Hepatocyte (in vitro differentiated cells): ENCODE results near the gene CLIP1.

Experiments used
- CTCF ChIP-seq: fragments of 200-600 bp; sonication (generic); IDR thresholded peaks from 2 replicates; pipeline ENCODE4 v1.5.1; 2016; ENCODE audit warnings: antibody characterized with exemption, mild to moderate bottlenecking; ENCODE audit not compliant: poor library complexity
- EZH2 ChIP-seq: fragments of 200-600 bp; sonication (generic); IDR thresholded peaks from 2 replicates; pipeline ENCODE4 v1.6.1; 2016; ENCODE audit warnings: antibody characterized with exemption, mild to moderate bottlenecking, borderline replicate concordance
- EZH2phosphoT487 ChIP-seq: fragments of 200-600 bp; sonication (generic); IDR thresholded peaks from one replicate; pipeline ENCODE4 v1.6.1; 2018; ENCODE audit warnings: antibody characterized with exemption, mild to moderate bottlenecking, low read depth, moderate library complexity; ENCODE audit not compliant: unreplicated experiment, severe bottlenecking

DNA sequence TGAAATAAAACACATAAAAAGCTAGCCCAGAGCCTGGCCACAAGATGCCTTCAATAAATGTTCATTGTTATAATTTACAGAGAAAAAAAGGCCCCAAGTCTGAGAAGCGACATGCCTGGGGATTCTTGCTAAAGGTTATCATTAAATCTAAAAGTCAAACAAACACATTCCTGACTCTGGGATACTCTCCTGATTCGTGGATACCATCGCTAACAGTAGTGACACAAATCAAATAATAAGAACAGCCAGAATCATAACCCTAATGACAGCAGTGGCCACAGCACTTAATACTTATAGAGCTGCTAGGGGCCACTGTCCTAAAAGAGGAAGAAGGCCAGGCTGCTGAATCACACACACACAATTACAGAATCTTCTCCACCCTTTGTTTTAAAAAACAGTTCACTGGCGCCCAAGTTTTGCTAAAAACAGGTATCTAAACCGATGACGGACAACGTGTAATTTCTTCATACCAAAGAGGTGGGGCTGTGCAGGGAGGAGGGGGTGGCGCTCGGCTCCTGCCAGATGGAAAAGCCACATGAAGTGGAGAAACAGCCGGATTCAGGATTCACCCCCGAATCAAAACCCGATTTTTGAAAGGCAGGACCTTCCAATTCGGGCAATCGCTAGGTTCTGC lies 1.2 kb downstream of the CLIP1 start:
- no peak for TF ChIP-seq CTCF
- TF ChIP-seq EZH2 = no peak
- TF ChIP-seq EZH2phosphoT487 = no peak
